LNCAP (cell line): Measurements from ENCODE around the gene SGTB.

ENCODE experiments used
- CTCF ChIP-seq: fragments of 450-650 bp; IDR thresholded peaks from 2 replicates; pipeline ENCODE4 v1.5.1; 2017; ENCODE audit warnings: mild to moderate bottlenecking

SGTB gene

GRCh38 chr5:65721720-65722574, at the start of gene SGTB, which contains the start of gene NLN:
TSS of gene SGTB (minus strand) at chr5:65722109. CDS start at chr5:65720807, 1,302 bp downstream.
TSS of gene NLN (plus strand) at chr5:65722205. CDS start at chr5:65722374, 169 bp downstream.
- TF ChIP-seq CTCF, result no peak

DNA sequence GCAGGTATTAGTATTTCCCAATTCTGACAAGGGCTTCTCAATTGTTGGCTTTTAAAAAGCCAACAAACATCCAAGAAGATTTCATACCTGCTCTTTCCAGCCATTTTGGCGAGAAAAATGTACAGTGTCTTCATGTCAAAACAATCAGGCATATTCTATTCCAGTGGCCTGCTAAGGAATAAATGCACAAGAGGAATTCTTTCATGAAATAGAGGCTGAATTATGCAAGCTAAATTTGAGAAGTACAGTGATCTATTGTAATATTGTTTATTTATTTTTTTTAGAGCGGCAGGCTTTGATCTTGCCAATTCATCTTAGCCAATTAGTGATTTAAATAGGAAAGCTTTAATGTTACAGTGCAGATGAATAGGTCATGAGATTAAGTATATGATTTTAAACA, 49.4 kb upstream of the SGTB start:
- TF ChIP-seq CTCF, result no peak

GRCh38 chr5:65769539-65769938, 47.6 kb upstream of the SGTB start:
- no peak for TF ChIP-seq CTCF

- TF ChIP-seq CTCF, result no peak
Observed at GRCh38 chr5:65768723-65769346, 46.9 kb upstream of the SGTB start.

DNA sequence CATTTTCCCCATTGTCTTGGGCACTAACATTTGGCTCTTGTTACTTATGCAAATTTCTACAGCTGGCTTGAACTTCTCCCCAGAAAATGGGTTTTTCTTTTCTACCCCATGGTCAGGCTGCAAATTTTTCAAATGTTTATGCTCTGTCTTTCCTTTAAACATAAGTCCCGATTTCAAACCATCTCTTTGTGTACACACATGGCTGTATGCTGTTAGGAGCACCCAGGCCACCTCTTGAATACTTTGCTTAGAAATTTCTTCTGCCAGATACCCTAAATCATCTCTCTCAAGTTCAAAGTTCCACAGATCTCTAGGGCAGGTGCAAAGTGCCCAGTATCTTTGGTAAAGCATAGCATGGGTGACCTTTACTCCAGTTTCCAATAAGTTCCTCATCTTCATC, 45.7 kb upstream of the SGTB start:
- no peak for TF ChIP-seq CTCF

GRCh38 chr5:65766781-65767180, 44.9 kb upstream of the SGTB start:
- no peak for TF ChIP-seq CTCF

GRCh38 chr5:65766175-65766574, 44.3 kb upstream of the SGTB start:
- TF ChIP-seq CTCF, result no peak
